Measurements from ENCODE around the gene CHMP3. TPM values are rescaled to one million over a fixed set of nuclear protein-coding genes. Genes with fewer than 3 reads are reported as not detected.

CHMP3 gene
- total and polyA plus RNA-seq, 2 of the 8 experiments (the other 6 are each of a cell fraction or from before 2014, with no cell fraction given): 11.7 to 21.9 TPM

DNA sequence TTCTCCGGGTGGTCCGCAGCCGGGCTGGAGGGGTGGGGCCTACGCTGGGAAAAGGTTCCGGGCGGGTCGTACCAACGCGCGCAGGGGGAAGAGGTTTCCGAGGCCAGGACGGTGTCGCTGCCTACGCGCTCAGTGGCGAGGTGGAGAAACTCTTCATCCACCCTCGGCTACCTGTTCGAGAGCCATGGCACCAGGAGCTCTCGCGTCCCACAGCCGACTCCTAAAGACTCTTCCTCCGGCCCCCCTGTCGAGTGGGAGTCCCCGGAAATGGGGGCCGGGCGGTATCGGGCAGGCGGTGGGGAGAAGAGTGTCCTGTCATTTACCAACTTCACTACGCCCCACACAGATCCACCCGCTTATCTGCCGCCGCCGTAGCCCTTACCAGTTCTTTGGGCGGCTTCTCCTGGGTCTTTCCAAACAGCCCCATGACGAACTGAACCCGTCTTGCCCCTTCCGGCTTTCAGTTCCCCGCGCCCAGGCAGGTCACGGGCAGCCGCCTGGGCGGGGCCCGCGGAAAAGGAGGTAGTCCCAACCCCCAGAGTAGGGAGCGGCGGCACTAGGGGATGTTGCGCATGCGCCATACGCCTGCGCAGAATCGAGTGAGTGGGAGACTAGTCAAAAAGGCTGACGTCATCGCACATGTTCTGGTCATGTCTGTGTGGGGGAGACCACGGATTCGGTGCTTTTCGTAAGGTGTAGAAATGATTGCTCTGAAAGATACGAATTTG is at the start of gene CHMP3 (continued):
- TF ChIP-seq POLR2AphosphoS5 (IDR thresholded peaks at IDR 0.05; ENCODE audit: low read depth, low read length) (peak; percentile 80), CHD1 (IDR thresholded peaks at IDR 0.05; ENCODE audit: low read depth, low read length) (peak; percentile 87), TBP (IDR thresholded peaks at IDR 0.05; ENCODE audit: low read depth, low read length) (no peak; the same call in 1 of the 2 replicates), CREB1 (IDR thresholded peaks at IDR 0.05) (peak; percentile 83), FOSL1 (IDR thresholded peaks at IDR 0.05; ENCODE audit: insufficient read depth, low read depth, low read length) (no peak), EP300 (IDR thresholded peaks at IDR 0.05; ENCODE audit: borderline replicate concordance in 1 of 2, low read depth in 2 of 2, low read length in 2 of 2) (peak in 1 of 2 experiments; percentile 94; a peak in 2 of 3 replicates), POU5F1 (IDR thresholded peaks at IDR 0.05; ENCODE audit: low read depth, low read length) (no peak), BACH1 (IDR thresholded peaks at IDR 0.05; ENCODE audit: low read length) (no peak), RAD21 (IDR thresholded peaks at IDR 0.05 in 1 of 2, conservative IDR thresholded peaks at IDR 0.05 in 1 of 2; ENCODE audit: low read depth in 2 of 2, low read length in 2 of 2) (no peak), SP1 (IDR thresholded peaks at IDR 0.05; ENCODE audit: low read depth, low read length) (0 out of 2 replicates have a peak, but pooled peaks have one; percentile 21), SP2 (IDR thresholded peaks at IDR 0.05; ENCODE audit: low read length) (no peak), NRF1 (IDR thresholded peaks at IDR 0.05; ENCODE audit: low read depth, low read length) (peak; percentile 85), SAP30 (IDR thresholded peaks at IDR 0.05; ENCODE audit: insufficient read depth, insufficient replicate concordance, low read length) (no peak), SIX5 (IDR thresholded peaks at IDR 0.05; ENCODE audit: low read depth, low read length) (no peak), CBX8 (IDR thresholded peaks at IDR 0.05; ENCODE audit: borderline replicate concordance, low read depth, low read length) (no peak)
- TF ChIP-seq, protein P1, sequence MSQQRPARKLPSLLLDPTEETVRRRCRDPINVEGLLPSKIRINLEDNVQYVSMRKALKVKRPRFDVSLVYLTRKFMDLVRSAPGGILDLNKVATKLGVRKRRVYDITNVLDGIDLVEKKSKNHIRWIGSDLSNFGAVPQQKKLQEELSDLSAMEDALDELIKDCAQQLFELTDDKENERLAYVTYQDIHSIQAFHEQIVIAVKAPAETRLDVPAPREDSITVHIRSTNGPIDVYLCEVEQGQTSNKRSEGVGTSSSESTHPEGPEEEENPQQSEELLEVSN (IDR thresholded peaks at IDR 0.05): peak; percentile 96
- TF ChIP-seq, protein P2, sequence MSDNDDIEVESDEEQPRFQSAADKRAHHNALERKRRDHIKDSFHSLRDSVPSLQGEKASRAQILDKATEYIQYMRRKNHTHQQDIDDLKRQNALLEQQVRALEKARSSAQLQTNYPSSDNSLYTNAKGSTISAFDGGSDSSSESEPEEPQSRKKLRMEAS (IDR thresholded peaks at IDR 0.05): peak; percentile 98
- TF ChIP-seq, protein P3, sequence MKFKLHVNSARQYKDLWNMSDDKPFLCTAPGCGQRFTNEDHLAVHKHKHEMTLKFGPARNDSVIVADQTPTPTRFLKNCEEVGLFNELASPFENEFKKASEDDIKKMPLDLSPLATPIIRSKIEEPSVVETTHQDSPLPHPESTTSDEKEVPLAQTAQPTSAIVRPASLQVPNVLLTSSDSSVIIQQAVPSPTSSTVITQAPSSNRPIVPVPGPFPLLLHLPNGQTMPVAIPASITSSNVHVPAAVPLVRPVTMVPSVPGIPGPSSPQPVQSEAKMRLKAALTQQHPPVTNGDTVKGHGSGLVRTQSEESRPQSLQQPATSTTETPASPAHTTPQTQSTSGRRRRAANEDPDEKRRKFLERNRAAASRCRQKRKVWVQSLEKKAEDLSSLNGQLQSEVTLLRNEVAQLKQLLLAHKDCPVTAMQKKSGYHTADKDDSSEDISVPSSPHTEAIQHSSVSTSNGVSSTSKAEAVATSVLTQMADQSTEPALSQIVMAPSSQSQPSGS (IDR thresholded peaks at IDR 0.05; ENCODE audit: low read length): peak; percentile 98

All from H1 (cell line).